Occipital lobe (tissue), 2 donors: Measurements from ENCODE around the gene GRB7. TPM values are rescaled to one million over a fixed set of nuclear protein-coding genes. Genes with fewer than 3 reads are reported as not detected.

ENCODE experiments used
- small RNA-seq: library from RNA; depleted of rRNA; stranded (forward); fragments of <200 nt; gene quantifications from one replicate; pipeline ENCODE3, GENCODE V24; 2014
- total RNA-seq: library from RNA; depleted of rRNA; stranded (reverse); fragments of >200 nt; gene quantifications from one replicate; pipeline ENCODE4 v1.2.3, GENCODE V29; 2014

GRB7 gene
- total RNA-seq, 1 donor from 2014 or later, result not detected

Small RNAs within 50 kb of the gene (small RNA-seq; reads per million reads assigned to genes)
- gene MIR4728, result not detected

Other genes with a start within 250 kb of the GRB7 start
- gene NEUROD2, start 130.0 kb upstream of the GRB7 start, total RNA-seq, result 70.3 TPM
- 8.1 TPM for gene PPP1R1B, start 111.0 kb upstream of the GRB7 start, total RNA-seq
- 16.2 TPM for gene STARD3, start 100.8 kb upstream of the GRB7 start, total RNA-seq
- gene TCAP, start 72.6 kb upstream of the GRB7 start, total RNA-seq, result 0.47 TPM
- 2.2 TPM for gene PNMT, start 69.5 kb upstream of the GRB7 start, total RNA-seq
- gene PGAP3, start 49.9 kb upstream of the GRB7 start, total RNA-seq, result 8.9 TPM
- 10.1 TPM for gene ERBB2, start 37.9 kb upstream of the GRB7 start, total RNA-seq
- gene MIEN1, start 7.4 kb upstream of the GRB7 start, total RNA-seq, result 10.1 TPM
- gene IKZF3, start 126.4 kb downstream of the GRB7 start, total RNA-seq, result 0.16 TPM
- not detected for gene ZPBP2, start 130.3 kb downstream of the GRB7 start, total RNA-seq
- 7.6 TPM for gene GSDMB, start 180.7 kb downstream of the GRB7 start, total RNA-seq
- gene ORMDL3, start 189.7 kb downstream of the GRB7 start, total RNA-seq, result 51.2 TPM
- gene LRRC3C, start 189.8 kb downstream of the GRB7 start, total RNA-seq, result not detected
- not detected for gene GSDMA, start 225.1 kb downstream of the GRB7 start, total RNA-seq
- gene PSMD3, start 242.9 kb downstream of the GRB7 start, total RNA-seq, result 69.1 TPM